T-helper 9 cell (primary cell): Measurements from ENCODE around the gene FGFRL1.

Source experiments
- DNase-seq: peaks from one replicate; pipeline ENCODE4 v3.0.0-alpha.2; 2020

The FGFRL1 gene

DNA sequence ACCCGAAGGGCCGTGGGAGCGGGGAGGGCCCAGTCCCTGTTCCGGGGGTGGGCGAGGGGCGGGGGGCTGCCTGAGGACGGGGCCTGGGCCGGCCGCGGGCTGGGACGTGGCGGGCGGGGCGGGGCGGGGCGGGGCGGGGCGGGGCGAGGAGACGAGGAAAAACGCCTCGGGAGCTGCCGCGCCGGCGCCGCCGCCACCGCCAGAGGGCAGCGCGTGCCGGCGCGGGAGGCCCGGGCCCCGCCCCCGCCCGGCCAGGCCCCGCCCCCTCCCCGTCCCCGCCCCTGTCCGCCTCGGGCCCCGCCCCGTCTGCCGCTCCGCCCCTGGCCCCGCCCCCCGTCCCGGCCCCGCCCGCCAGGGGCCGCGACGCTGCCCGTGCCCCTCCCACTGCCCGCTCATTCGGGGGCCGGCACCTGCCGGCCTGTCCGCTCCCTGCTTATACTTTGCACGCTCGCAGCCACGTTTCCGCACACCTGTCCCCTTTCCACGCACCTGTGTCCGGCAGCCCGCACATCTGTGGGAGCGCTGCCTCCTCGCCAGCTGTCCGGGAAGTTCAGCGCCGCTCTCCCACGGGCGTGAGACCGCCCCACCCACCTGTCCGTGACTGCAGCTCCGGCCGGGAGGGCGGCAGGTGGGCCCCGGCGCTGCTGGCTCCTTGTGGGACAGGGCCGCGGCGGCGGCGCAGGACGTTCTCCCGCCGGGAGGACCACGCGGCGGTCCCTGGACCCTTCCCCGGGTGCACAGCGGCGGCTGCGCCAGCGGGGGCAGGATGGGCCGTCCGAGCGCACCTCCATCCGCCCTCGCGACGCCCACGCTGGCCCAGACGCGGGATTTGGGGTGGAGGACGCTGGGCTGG is 1.7 kb upstream of the FGFRL1 start:
- DNase-seq = peak; percentile 79

DNA sequence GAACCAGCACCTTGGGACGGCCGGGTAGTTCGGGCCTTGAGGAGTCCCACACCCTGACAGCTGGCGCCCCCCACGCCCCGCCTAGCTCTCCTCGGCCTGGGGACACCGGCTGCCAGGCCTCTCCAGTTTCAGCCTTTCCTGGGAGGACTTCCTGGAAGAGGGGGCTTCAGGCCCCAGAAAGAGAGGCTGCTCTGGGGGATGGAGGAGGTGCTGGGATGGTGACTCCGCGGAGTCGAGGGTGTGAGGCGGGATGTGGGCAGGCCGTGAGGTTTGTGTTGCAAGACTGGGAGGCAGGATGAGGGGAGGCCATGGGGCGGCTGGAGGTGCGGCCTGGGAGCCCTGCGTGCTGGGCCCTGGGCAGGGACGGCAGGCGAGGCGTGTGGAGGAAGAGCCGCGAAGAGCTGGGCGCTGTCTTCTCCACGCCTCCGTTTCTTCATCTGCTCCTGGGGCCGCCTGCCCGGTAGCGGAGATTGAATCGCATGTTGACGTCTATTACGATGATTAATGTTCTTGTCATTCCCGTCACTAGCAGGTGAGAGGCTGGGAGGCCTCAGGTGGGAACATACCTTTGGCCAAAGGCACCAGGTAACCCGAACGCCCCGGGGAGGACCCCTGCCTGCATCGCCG is 918 bp upstream of the FGFRL1 start:
- DNase-seq = peak; percentile 55

DNA sequence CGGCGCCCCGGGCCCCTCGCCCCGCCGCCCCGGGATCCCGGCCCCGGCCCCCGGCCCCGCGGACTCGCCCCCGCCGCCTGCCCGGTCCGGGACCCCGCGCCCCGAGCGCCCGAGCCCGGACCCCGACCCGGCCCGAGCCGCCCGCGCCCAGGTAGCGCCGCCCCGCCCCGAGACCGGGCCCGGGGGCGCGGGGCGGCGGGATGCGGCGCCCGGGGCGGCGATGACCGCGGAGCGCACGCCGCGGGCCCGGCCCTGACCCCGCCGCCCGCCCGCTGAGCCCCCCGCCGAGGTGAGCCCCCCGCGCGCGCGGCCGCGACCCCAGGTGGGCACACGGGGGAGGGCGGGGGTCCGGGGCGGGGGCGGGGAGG is 224 bp downstream of the FGFRL1 start:
- DNase-seq = no peak

DNA sequence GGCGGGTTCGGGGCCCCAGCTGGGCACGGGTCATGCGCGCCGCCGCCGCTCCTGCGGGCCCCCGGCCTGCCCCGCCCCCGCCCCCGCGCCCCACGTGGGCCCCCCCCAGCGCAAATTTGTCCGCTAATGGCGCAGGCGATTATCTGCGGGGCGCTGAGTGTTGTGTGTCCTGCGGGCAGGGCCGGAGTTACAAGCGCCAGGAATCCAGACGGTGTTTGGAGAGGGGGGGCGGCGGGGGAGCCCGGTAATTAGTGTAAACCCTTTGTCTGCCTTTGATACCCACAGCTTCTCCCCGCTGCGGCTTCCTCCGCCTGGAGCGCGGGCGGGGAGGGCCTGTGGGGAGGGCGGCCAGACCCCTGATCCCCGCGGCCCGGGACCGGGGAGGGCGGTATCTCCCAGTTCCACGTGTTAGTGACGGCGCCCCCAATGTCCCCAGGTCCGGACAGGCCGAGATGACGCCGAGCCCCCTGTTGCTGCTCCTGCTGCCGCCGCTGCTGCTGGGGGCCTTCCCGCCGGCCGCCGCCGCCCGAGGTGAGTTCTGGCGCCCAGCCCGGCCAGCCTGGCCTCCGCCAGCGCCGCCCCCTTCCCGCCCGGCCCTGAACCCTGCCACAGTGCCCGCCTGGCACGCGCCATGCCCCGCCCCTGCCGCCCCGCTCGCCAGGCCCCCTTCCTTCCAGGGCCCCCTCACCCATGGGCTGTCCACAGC is 761 bp downstream of the FGFRL1 start:
- peak; percentile 41 for DNase-seq

DNA sequence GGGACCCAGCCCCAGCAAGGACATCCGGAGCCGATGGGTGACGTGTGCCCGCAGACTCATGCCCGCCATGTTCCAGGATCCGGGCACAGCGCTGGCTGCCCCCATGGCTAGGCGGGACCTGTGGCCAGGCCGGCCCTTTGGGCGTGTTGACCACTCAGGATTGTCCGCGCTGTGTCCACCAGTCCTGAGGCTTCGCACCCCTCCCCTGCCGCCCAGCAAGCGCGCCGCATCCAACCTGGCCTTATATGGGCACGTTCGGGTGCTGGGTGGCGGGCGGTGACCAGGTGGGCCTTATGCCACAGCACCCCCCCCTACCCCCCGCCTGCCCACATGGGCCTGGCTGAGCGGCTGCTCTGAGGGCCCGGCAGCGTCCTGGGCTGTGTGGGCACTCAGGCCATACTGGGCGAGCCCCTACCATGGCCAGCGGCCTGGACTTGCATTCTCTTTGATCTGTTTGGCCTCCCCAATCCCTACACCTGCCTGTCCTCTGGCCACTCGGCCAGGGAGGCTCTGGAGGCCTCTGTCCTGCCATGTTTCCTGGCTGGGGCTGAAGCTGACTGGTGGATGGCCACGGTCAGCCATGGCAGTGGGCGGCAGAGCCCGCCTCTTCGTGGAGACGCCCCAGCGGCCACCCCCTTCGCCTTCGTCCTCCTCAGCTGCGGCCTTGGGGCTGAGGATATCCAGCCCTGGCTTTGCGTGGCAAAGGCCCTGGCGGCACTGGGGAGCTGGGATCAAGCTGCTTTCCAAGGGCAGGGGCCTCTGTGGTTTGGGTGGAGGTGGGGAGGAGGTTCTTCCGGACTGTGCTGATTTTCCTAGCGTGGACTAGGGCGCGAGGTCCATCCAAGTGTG is 2.0 kb downstream of the FGFRL1 start:
- no peak for DNase-seq

DNA sequence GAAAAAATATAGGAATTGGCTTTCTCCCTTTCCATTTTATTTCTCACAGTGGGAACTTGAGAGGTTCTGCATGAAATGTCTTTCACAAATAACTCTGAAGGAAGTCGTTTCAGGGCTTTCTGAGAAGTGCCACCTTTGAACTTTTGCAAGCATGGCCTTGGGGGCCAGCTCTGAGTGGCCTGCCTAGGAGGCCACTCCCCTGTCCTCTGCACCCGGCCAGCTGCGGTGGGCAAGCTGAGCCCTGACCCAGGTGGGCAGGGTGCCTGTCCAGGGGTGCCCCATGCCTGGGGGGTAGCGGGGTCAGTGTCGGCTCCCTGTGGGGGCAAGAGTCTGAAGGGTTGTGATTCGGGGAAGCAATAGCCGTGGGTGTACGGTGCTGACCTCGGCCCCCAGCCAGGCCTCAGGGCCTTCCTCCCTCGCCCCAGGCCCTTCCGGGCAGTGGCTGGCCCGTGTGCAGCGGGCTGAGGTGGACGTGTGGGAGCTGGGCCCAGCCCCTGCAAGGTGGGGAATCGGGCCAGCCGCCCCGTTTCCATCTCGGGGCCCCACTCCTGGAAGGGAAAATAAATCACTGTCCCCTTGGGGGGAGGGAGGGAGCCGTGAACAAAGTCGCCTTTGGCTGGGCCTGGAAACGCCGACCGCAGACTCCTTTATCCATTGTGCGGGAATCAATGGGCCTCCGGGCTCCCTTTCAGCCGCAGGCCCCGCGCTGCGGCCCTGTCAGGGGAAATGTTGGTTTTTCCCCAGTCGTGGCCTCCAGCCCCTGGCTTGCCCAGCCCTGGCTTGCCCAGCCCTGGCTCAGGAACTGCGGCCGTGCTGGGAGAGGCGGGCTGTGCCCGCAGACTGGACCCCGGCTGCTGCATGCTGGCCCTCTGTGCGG is 3.1 kb downstream of the FGFRL1 start:
- DNase-seq = no peak

DNA sequence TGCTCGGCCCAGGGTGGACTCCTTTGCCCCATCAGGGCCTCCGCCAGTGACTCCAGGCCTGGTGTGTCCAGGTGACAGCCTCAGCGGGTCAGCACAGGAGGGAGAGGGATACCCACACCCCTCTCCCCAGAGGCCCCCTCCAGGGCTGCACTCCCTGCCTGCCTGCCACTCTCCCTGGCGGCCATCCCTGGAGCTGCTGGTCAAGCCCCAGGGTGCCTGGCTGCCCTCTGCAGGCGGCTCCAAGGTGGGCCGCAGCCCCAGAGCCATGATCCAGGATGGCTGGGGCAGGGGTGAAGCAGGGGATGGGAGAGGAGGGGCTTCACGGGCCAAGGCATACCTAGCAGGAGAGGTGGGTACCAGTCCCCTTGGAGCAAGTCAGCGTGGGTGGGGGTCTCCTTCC is 3.8 kb downstream of the FGFRL1 start:
- DNase-seq = no peak

DNA sequence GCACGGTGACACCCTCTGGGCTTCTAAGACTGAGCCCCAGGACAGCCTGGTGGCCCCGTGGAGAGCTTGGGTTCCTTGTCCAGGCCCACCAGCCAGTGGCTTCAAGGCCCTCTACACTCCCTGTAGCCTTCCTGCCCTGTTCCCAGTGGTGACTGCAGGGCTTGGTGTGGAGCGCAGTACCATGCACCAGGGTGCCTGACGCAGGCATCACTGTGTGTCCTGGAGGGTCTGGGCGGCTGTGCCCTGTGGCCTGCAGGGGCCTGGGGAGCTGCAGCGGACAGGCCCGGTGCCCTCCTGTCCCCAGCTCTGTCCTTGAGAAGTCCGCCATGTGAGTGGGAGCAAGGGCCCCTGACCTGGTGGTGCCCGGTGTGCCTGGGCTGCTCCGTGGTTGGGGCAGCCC is 4.3 kb downstream of the FGFRL1 start:
- no peak for DNase-seq

DNA sequence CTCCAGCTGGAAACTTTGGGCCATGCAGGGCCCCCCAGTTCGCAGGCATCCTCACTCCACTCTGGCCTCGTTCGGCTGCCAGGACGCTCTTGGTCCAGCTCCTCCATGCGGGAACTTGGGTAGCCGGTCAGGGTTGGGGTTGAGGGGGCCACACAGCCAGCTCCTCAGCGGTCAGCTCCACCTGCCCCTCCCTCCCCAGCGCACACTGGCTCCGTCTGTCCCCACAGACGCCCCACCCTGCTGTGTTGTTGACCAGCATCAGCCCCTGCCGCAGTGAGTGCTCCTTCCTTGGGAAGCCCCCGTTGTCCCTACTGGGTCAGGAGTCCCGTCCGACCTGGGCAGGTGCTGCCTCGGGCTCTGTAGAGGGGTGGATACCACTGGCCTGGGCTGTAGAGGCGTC is 5.8 kb downstream of the FGFRL1 start:
- no peak for DNase-seq

DNA sequence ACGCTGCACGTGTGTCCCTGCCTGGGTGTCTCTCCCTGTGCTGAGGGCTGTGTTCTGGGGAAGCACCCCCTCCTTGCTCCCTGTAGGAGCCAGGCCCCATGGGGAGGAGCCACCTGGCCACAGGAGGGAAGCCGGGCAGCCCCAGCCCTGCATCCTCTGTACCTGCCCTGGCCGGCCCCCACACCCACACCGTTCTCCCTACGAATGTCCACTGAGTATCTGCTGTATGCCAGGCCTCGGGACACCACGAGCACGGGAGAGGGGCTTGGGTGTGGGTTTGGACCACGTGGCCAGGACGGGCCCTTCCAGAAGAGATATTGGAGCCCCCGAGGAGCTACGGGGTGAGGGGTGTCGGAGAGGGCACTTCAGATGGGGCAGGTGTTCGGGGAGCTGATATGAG is 6.3 kb downstream of the FGFRL1 start:
- no peak for DNase-seq

DNA sequence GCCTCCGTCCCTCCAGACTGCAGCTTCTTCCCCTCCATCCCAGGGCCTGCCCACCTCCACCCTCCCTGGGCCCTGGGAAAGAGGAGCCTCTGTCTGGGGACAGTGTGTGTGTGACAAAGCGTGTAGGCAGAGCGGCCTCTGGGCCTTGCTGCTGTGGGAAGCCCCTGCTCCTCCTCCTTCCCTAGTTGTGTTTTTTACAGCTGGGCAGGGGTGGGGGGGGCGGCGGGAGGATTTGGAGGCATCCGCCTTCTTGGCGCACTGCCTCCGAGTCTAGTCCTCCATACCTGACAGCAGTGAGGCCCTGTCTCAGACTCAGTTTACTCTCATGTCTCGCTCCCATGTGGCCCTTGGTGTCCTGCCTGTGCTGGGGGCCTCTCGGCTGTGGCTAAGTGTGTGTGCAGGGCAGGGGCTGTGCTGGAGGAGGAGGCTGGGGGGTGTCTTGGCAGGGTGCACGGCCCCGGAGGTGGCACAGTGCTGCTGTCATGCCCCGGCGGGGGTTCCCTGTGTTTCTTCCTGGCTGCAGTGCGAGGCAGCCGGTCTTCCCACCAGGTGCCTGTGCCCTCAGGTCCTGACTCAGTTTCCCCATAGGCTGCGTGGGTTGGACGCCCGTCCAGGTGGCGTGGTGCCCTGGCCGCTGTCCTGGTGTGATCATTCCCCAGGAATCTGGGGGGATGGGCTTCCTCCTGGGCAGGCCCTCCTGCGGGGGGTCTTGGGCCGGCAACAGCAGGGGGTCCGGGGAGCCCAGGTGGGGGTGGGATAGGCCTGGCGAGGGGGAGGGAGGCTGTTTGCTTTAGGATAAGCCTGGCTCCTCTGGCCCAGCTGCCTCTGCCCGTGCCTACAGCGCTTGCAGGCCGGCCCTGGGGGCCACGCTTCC is 7.0 kb downstream of the FGFRL1 start:
- DNase-seq = no peak

DNA sequence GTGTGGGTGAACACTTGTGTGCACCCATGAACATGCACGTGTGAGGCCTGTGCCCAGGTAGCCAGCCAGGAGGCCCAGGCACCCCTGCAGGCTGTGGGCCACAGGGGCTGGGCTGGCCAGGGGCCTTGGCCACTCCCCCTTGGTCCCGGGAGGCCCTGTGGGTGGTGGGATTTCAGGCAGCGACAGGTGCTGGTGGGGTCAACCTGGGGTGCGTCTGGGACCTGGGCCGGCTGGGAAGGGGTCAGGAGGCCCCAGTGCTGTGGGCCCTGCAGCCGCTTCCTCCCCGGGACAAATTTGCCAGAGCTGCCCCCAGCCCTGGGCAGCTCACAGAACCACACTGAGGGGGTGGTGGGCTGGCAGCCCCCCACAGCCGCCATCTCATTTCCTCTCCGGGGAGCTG is 7.9 kb downstream of the FGFRL1 start:
- DNase-seq = no peak

DNA sequence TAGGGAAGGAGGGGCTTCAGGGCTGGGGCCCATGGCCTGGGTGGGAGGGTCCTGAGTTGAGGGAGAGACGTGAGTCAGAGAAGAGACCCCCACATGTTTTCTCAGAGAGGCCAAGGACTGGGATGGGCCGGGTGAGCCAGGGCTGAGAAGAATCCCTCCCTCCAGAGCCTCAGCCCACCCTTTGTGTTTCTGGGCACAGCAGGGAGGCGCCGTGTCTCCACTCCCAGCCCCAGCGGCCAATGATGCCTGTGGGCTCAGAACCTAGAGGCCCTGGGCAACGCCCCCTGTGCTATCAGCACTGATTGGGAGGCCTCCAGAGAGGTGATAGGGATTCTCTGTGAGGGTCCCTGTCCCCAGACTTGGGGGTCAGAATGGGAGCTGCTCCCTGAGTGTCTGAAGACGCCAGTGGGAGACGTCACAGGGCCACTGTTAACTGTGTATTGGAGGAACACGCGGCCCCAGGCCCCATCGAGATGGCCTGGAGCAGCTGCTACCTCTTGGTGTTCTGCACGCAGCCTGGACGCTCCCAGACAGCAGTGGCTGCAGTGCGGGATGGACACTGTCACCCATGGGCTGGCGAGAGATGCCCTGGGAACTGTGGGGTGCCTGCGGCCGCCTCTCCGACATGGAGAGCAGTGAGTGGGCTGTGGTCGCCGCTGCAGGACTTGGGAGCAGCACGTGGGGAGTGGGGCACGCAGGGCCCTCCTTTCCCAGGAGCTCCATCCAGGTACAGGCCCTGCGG is 8.5 kb downstream of the FGFRL1 start:
- no peak for DNase-seq

DNA sequence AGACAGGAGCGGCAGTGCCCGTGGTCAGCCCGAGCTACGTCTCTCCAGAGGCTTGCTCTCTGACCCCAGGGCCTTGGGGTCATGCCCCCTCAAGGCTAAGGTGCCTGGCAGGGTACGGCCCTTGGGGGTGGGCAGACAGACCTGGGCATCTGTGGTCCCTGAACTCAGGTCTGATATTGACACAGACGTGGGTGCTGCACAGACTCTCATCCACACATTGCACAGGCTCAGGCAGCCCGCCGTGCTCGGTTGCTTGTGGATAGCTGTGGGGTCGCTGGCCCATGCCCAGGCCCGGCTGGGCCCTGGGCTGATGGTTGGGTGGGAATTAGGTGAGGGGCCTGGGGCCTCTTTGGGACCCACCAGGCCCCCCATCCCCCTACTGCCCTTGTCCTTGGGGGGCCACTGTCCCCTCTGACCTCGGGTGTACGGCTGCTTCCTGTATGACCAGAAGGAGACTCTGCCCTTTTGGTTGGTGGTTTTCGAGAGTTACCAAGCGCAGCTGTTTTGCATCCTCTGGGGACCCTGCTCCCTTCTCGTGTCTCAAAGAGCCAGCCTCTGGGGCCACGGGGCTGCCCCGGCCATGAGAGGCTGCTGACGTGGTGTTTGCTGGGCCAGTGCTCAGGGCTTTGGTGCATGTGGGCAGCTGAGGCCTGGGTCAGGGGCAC is 10.1 kb downstream of the FGFRL1 start:
- DNase-seq = no peak

DNA sequence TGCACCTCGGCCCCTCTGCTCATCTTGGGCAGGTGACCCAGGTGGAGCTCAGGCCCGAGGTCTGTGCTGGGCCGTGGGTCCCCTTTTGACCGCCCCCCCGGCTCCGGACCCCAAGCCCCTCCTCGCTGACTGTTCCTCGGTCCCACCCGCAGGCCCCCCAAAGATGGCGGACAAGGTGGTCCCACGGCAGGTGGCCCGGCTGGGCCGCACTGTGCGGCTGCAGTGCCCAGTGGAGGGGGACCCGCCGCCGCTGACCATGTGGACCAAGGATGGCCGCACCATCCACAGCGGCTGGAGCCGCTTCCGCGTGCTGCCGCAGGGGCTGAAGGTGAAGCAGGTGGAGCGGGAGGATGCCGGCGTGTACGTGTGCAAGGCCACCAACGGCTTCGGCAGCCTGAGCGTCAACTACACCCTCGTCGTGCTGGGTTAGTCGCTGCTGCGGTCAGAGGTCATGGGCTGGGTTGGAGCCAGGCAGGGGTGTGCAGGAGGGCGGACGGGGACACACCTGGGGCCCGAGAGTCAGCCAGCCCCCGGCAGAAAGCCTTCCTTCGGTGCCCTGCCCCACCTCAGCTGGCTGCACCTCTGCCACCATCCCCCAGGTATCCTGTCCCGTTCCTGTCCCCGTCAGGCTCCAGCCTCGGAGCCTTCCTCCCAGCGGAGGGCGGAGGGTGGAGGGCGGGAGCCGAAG is 10.8 kb downstream of the FGFRL1 start:
- no peak for DNase-seq

DNA sequence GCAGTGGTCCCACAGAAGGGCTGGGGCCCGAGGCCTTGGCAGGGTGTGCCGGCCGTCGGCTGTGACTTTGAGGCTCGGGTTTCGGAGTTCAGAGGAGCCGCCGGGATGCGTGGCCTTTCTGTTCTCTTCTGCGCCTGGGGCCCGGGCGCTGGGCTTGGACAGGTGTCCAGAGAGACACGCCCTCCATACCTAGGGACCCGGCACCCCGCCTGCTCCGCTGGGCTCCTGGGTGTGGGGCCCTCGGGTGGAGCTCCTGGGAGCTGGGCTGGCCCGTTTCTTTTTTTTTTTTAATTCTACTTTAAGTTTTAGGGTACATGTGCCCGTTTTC is 11.3 kb downstream of the FGFRL1 start:
- DNase-seq = no peak

DNA sequence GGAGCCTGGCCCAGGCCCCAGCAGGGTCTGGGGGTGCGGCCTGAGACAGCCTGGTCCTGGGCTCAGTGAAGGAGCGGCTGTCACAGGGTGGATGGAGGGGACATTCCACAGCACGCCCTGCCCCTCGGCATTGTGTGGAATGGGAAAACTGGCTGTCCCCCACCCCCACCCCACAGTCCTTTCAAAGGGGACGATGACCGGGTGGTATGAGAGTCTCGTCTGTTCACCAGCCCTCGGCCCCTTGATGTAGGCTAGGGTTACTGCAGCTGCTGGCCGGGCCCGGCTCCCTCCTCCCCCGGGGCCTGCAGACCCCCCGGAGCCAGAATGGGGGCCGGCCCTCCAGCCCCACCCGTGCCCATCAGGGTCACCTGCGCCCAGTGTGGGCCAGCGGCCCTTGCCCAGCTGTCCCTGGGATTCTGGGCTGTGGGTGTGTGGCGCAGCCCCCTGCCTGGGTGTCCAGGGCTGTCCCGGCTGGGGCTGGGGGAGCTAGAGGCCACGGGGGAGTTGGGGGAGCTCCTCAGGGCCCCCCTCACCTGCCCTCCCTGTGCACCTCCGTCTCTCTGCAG is 11.7 kb downstream of the FGFRL1 start:
- DNase-seq = no peak

DNA sequence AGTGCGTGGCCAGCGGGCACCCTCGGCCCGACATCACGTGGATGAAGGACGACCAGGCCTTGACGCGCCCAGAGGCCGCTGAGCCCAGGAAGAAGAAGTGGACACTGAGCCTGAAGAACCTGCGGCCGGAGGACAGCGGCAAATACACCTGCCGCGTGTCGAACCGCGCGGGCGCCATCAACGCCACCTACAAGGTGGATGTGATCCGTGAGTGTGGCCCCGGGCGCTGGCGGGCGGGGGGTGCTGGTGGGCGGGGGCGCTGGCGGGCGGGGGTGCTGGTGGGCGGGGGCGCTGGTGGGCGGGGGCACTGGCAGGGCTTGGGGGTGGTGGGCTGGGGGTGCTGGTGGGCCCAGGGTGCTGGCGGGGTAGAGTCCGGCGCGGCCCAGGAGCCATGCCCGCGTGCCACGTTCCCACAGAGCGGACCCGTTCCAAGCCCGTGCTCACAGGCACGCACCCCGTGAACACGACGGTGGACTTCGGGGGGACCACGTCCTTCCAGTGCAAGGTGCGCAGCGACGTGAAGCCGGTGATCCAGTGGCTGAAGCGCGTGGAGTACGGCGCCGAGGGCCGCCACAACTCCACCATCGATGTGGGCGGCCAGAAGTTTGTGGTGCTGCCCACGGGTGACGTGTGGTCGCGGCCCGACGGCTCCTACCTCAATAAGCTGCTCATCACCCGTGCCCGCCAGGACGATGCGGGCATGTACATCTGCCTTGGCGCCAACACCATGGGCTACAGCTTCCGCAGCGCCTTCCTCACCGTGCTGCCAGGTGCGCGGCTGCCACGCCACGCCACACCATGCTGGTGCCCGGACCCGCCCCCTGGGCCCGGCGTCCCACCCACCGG is 12.7 kb downstream of the FGFRL1 start:
- no peak for DNase-seq
